A549 treated with Mapracorat at 1 μM for 4 hours (cell line): Measurements from ENCODE around the gene TMCO5A. TPM values are rescaled to one million over a fixed set of nuclear protein-coding genes. Genes with fewer than 3 reads are reported as not detected.

Experiments
- total RNA-seq: library from RNA; stranded (reverse); fragments of 200-300 nt; extraction: Qiagen RNA extraction; gene quantifications from 5 replicates; pipeline ENCODE4 v1.2.3, GENCODE V29; 2022

Gene TMCO5A
- not detected in 5 replicates for total RNA-seq

GRCh38 chr15:37934340-37934739, at the start of gene TMCO5A:
Gene TMCO5A (plus strand): TSS chr15:37934640. CDS start chr15:37936324, 1,684 bp downstream.

